Midbrain (tissue), 1 donor: ENCODE data around the gene TICAM1.
A peak's percentile ranks its signal among the peaks of the same experiment; 100 is the strongest.
"Not testable (repeated sequence)": the region's sequence is repeated elsewhere in the genome, so short reads cannot be mapped to it uniquely, and the experiment has no call there.

ENCODE experiments used
- DNase-seq: peaks from one replicate; lab custom pipeline; 2025; lab: John Stamatoyannopoulos, UW

TICAM1 gene

GRCh38 chr19:4844348-4845179 is 13.1 kb upstream of the TICAM1 start:
- no peak for DNase-seq

GRCh38 chr19:4843647-4843965 is 12.1 kb upstream of the TICAM1 start:
- DNase-seq = no peak

GRCh38 chr19:4839192-4839591 is 7.7 kb upstream of the TICAM1 start:
- DNase-seq = no peak

GRCh38 chr19:4832776-4833175 is 1.3 kb upstream of the TICAM1 start:
- DNase-seq = no peak

GRCh38 chr19:4831979-4832340 is 448 bp upstream of the TICAM1 start:
- not testable (repeated sequence) for DNase-seq

- no peak for DNase-seq
Observed at GRCh38 chr19:4830768-4831265, 695 bp downstream of the TICAM1 start.

GRCh38 chr19:4830332-4830731 is 1.2 kb downstream of the TICAM1 start:
- no peak for DNase-seq

- peak; percentile 20 for DNase-seq
Observed at GRCh38 chr19:4829001-4829712, 2.4 kb downstream of the TICAM1 start.

- DNase-seq = no peak
Observed at GRCh38 chr19:4823577-4823976, 7.9 kb downstream of the TICAM1 start.

GRCh38 chr19:4822354-4822753 is 9.2 kb downstream of the TICAM1 start:
- not testable (repeated sequence) for DNase-seq

- DNase-seq = no peak
Observed at GRCh38 chr19:4821265-4821664, 10.2 kb downstream of the TICAM1 start.

GRCh38 chr19:4817467-4818277 is 13.8 kb downstream of the TICAM1 start:
- no peak for DNase-seq

- DNase-seq = no peak
Observed at GRCh38 chr19:4816950-4817278, 14.6 kb downstream of the TICAM1 start.

GRCh38 chr19:4816202-4816949 is 15.1 kb downstream of the TICAM1 start:
- DNase-seq = no peak

- peak; percentile 92 for DNase-seq
Observed at GRCh38 chr19:4815426-4816201, 15.9 kb downstream of the TICAM1 start.

- no peak for DNase-seq
Observed at GRCh38 chr19:4814625-4815425, 16.7 kb downstream of the TICAM1 start.

GRCh38 chr19:4811328-4812131 is 20.0 kb downstream of the TICAM1 start:
- peak; percentile 36 for DNase-seq

- peak; percentile 56 for DNase-seq
Observed at GRCh38 chr19:4807188-4807587, 24.3 kb downstream of the TICAM1 start.

- no peak for DNase-seq
Observed at GRCh38 chr19:4806384-4806783, 25.1 kb downstream of the TICAM1 start.
